ENCODE measurements around the gene FAM53A. TPM values are rescaled to one million over a fixed set of nuclear protein-coding genes. Genes with fewer than 3 reads are reported as not detected.

The FAM53A gene
- total and polyA plus RNA-seq, 4 donors = 0.44 to 2.2 (median 0.97) TPM

GRCh38 chr4:1637580-1638271 is 46.4 kb downstream of the FAM53A start:
- H3K36me3 ChIP-seq (ENCODE audit: control insufficient read depth in 4 of 4, insufficient read depth in 3 of 4, low read depth in 1 of 4, low read length in 3 of 4) = no peaks in the 10 kb centered on the region
- no peaks in the 10 kb centered on the region for H3K4me1 ChIP-seq (ENCODE audit: control insufficient read depth in 4 of 4, insufficient read depth in 4 of 4, low read length in 3 of 4)
- H3K4me3 ChIP-seq (ENCODE audit: low read depth in 1 of 3, low read length in 3 of 3) = no peak overlapping the region
- H3K27me3 ChIP-seq (ENCODE audit: control insufficient read depth in 4 of 4, insufficient read depth in 4 of 4, low read length in 3 of 4) = no peaks in the 10 kb centered on the region
- no peak for DNase-seq (ENCODE audit: low spot score)
- no peak overlapping the region for H3K27ac ChIP-seq (ENCODE audit: low read depth in 1 of 2, low read length in 2 of 2)
- no peaks in the 10 kb centered on the region for H3K9me3 ChIP-seq (ENCODE audit: control insufficient read depth in 4 of 4, low read length in 3 of 4)
- WGBS = 90% methylated on average over 12 of the region's 12 CpGs
- no peak overlapping the region for H3K9ac ChIP-seq (ENCODE audit: low read depth in 1 of 2, low read length in 2 of 2)
- no peak for TF ChIP-seq NR2F2 (IDR thresholded peaks at IDR 0.05)
- no peak for TF ChIP-seq GABPA (IDR thresholded peaks at IDR 0.05 in 1 of 2, conservative IDR thresholded peaks at IDR 0.05 in 1 of 2)
- no peak for TF ChIP-seq RXRA (IDR thresholded peaks at IDR 0.05)
- no peak for TF ChIP-seq JUND (IDR thresholded peaks at IDR 0.05)
- no peak for TF ChIP-seq HNF4A (conservative IDR thresholded peaks at IDR 0.05)
- no peak for TF ChIP-seq ZBTB33 (IDR thresholded peaks at IDR 0.05)
- TF ChIP-seq TAF1 (conservative IDR thresholded peaks at IDR 0.05) = no peak

GRCh38 chr4:1636490-1637211 is 47.5 kb downstream of the FAM53A start:
- TF ChIP-seq ATF3 (IDR thresholded peaks at IDR 0.05) = no peak
- TF ChIP-seq GABPA (IDR thresholded peaks at IDR 0.05 in 1 of 2, conservative IDR thresholded peaks at IDR 0.05 in 1 of 2) = no peak
- no peak for TF ChIP-seq RXRA (IDR thresholded peaks at IDR 0.05)
- TF ChIP-seq CTCF (IDR thresholded peaks at IDR 0.05; ENCODE audit: low read depth, low read length, missing input control) = no peak
- TF ChIP-seq NR2F2 (IDR thresholded peaks at IDR 0.05) = no peak
- TF ChIP-seq YY1 (IDR thresholded peaks at IDR 0.05) = no peak
- TF ChIP-seq SP1 (IDR thresholded peaks at IDR 0.05) = no peak
- TF ChIP-seq ZBTB33 (IDR thresholded peaks at IDR 0.05) = no peak
- TF ChIP-seq JUND (IDR thresholded peaks at IDR 0.05) = no peak
- no peak for TF ChIP-seq FOXA1 (IDR thresholded peaks at IDR 0.05)
- TF ChIP-seq EGR1 (IDR thresholded peaks at IDR 0.05; ENCODE audit: low read depth in 2 of 2) = no peak
- TF ChIP-seq FOXA2 (IDR thresholded peaks at IDR 0.05) = no peak
- no peak overlapping the region for H3K27ac ChIP-seq (ENCODE audit: low read depth in 1 of 2, low read length in 2 of 2)
- no peak for DNase-seq (ENCODE audit: low spot score)
- H3K9ac ChIP-seq (ENCODE audit: low read depth in 1 of 2, low read length in 2 of 2) = no peak overlapping the region
- H3K27me3 ChIP-seq (ENCODE audit: control insufficient read depth in 4 of 4, insufficient read depth in 4 of 4, low read length in 3 of 4) = no peaks in the 10 kb centered on the region
- H3K9me3 ChIP-seq (ENCODE audit: control insufficient read depth in 4 of 4, low read length in 3 of 4) = no peaks in the 10 kb centered on the region
- no peaks in the 10 kb centered on the region for H3K36me3 ChIP-seq (ENCODE audit: control insufficient read depth in 4 of 4, insufficient read depth in 3 of 4, low read depth in 1 of 4, low read length in 3 of 4)
- H3K4me3 ChIP-seq (ENCODE audit: low read depth in 1 of 3, low read length in 3 of 3) = no peak overlapping the region
- WGBS = 92% methylated on average over 30 of the region's 30 CpGs
- H3K4me1 ChIP-seq (ENCODE audit: control insufficient read depth in 4 of 4, insufficient read depth in 4 of 4, low read length in 3 of 4) = no peaks in the 10 kb centered on the region
